Measurements from ENCODE around the gene SLC35E2B. TPM values are rescaled to one million over a fixed set of nuclear protein-coding genes. Genes with fewer than 3 reads are reported as not detected.

Gene SLC35E2B
- total RNA-seq, 1 experiment from 2014 or later, result 51.3 TPM

DNA sequence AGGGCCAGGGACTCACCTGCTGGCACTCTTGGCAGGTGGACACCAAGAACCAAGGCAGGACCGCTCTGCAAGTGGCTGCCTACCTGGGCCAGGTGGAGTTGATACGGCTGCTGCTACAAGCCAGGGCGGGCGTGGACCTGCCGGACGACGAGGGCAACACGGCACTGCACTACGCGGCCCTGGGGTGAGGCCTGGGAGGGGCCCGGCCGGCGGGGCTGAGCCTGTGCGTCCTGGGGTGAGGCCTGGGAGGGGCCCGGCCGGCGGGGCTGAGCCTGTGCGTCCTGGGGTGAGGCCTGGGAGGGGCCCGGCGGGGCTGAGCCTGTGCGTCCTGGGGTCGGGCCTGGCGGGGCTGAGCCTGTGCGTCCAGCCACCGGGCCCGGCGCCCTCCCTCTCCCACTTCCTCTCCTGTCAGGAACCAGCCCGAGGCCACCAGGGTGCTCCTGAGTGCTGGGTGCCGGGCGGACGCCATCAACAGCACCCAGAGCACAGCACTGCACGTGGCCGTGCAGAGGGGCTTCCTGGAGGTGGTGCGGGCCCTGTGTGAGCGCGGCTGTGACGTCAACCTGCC is 65.2 kb downstream of the SLC35E2B start:
- TF ChIP-seq, protein P1, sequence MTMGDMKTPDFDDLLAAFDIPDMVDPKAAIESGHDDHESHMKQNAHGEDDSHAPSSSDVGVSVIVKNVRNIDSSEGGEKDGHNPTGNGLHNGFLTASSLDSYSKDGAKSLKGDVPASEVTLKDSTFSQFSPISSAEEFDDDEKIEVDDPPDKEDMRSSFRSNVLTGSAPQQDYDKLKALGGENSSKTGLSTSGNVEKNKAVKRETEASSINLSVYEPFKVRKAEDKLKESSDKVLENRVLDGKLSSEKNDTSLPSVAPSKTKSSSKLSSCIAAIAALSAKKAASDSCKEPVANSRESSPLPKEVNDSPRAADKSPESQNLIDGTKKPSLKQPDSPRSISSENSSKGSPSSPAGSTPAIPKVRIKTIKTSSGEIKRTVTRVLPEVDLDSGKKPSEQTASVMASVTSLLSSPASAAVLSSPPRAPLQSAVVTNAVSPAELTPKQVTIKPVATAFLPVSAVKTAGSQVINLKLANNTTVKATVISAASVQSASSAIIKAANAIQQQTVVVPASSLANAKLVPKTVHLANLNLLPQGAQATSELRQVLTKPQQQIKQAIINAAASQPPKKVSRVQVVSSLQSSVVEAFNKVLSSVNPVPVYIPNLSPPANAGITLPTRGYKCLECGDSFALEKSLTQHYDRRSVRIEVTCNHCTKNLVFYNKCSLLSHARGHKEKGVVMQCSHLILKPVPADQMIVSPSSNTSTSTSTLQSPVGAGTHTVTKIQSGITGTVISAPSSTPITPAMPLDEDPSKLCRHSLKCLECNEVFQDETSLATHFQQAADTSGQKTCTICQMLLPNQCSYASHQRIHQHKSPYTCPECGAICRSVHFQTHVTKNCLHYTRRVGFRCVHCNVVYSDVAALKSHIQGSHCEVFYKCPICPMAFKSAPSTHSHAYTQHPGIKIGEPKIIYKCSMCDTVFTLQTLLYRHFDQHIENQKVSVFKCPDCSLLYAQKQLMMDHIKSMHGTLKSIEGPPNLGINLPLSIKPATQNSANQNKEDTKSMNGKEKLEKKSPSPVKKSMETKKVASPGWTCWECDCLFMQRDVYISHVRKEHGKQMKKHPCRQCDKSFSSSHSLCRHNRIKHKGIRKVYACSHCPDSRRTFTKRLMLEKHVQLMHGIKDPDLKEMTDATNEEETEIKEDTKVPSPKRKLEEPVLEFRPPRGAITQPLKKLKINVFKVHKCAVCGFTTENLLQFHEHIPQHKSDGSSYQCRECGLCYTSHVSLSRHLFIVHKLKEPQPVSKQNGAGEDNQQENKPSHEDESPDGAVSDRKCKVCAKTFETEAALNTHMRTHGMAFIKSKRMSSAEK (CRISPR knock-in tag; IDR thresholded peaks at IDR 0.05; ENCODE audit: borderline replicate concordance), result no peak
- TF ChIP-seq MYBL2 (CRISPR knock-in tag; IDR thresholded peaks at IDR 0.05) (no peak), SOX15 (CRISPR knock-in tag; IDR thresholded peaks at IDR 0.05) (no peak), ZNF138 (CRISPR knock-in tag; conservative IDR thresholded peaks at IDR 0.05) (no peak), OVOL2 (CRISPR knock-in tag; IDR thresholded peaks at IDR 0.05; ENCODE audit: borderline replicate concordance) (no peak), NR3C1 (CRISPR knock-in tag; conservative IDR thresholded peaks at IDR 0.05; ENCODE audit: low read depth) (no peak), TP53 (CRISPR knock-in tag; IDR thresholded peaks at IDR 0.05) (no peak), SMAD3 (CRISPR knock-in tag; IDR thresholded peaks at IDR 0.05; ENCODE audit: borderline replicate concordance) (no peak), ZNF263 (CRISPR knock-in tag; IDR thresholded peaks at IDR 0.05; ENCODE audit: low read depth) (no peak)
- TF ChIP-seq, protein P2, sequence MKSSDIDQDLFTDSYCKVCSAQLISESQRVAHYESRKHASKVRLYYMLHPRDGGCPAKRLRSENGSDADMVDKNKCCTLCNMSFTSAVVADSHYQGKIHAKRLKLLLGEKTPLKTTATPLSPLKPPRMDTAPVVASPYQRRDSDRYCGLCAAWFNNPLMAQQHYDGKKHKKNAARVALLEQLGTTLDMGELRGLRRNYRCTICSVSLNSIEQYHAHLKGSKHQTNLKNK (CRISPR knock-in tag; IDR thresholded peaks at IDR 0.05), result no peak
- H3K4me3 Mint-ChIP-seq, result no peak overlapping the region
- ChIA-PET CTCF (interaction anchor here (1.6 kb wide), 1 partner anchor 39 kb away, joined by 6 read pairs; no protein-coding TSS in a partner anchor), POLR2A (no interaction called here)
- H3K4me1 Mint-ChIP-seq, result peaks cover 2% of the 10 kb centered on the region; the same call in 1 of the 2 replicates
- no peak overlapping the region for H3K27ac Mint-ChIP-seq
- H3K9me3 Mint-ChIP-seq, result no peaks in the 10 kb centered on the region
- no peak for ATAC-seq
- H3K27me3 Mint-ChIP-seq (ENCODE audit: low read depth), result peaks cover 6% of the 10 kb centered on the region
- H3K36me3 Mint-ChIP-seq, result no peaks in the 10 kb centered on the region
- DNase-seq (ENCODE audit: low spot score), result no peak

DNA sequence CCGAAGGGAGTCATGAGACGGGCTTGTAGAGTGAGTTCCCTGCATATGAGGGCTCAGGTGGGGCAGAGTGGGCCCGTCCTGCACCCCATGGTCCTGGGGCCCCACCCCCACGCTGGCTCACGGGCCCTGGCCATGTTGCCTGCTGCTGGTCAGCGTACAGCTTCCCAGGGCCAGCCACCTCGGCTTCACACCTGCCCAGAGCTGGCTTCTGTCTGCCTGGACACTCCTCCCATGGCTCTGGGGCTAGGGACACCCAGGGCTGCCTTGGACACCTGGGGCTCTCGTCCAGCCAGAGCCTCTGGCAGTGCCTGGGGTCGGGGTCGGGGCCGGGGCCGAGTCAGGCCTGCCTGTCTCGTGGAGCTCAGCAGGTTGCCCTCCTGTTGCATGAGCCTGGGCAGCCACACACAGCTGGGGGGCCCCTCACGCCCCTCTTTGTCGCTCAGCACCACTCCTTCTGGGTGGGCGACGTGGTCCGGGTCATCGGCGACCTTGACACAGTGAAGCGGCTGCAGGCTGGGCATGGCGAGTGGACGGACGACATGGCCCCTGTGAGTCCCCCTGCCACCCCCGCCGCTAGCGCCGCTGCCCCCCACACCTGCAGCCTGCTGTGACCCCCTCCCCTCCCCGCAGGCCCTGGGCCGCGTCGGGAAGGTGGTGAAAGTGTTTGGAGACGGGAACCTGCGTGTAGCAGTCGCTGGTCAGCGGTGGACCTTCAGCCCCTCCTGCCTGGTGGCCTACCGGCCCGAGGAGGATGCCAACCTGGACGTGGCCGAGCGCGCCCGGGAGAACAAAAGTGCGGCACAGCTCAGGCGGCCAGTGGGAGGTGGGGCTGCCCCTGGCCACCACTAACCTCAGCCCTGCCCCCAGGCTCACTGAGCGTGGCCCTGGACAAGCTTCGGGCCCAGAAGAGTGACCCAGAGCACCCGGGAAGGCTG is 66.1 kb downstream of the SLC35E2B start:
- ChIA-PET CTCF (interaction anchor here (0.8 kb wide), 1 partner anchor 11 kb away, joined by 3 read pairs; the partner anchor contains the start of gene MIB2), POLR2A (no interaction called here)
- Mint-ChIP-seq H3K27ac (no peak overlapping the region), H3K9me3 (no peaks in the 10 kb centered on the region), H3K27me3 (ENCODE audit: low read depth) (peaks cover 3% of the 10 kb centered on the region), H3K4me1 (peaks cover 2% of the 10 kb centered on the region; the same call in 1 of the 2 replicates), H3K36me3 (no peaks in the 10 kb centered on the region), H3K4me3 (no peak overlapping the region)
- DNase-seq (ENCODE audit: low spot score) (no peak), ATAC-seq (no peak)
- TF ChIP-seq NR2C2 (CRISPR knock-in tag; IDR thresholded peaks at IDR 0.05) (no peak), PRRX2 (CRISPR knock-in tag; IDR thresholded peaks at IDR 0.05) (no peak), HMGA2 (CRISPR knock-in tag; IDR thresholded peaks at IDR 0.05) (no peak), MXD4 (CRISPR knock-in tag; IDR thresholded peaks at IDR 0.05; ENCODE audit: borderline replicate concordance) (no peak), ATF1 (CRISPR knock-in tag; IDR thresholded peaks at IDR 0.05) (no peak), ZNF396 (CRISPR knock-in tag; IDR thresholded peaks at IDR 0.05; ENCODE audit: borderline replicate concordance) (no peak)
- TF ChIP-seq, protein P3, sequence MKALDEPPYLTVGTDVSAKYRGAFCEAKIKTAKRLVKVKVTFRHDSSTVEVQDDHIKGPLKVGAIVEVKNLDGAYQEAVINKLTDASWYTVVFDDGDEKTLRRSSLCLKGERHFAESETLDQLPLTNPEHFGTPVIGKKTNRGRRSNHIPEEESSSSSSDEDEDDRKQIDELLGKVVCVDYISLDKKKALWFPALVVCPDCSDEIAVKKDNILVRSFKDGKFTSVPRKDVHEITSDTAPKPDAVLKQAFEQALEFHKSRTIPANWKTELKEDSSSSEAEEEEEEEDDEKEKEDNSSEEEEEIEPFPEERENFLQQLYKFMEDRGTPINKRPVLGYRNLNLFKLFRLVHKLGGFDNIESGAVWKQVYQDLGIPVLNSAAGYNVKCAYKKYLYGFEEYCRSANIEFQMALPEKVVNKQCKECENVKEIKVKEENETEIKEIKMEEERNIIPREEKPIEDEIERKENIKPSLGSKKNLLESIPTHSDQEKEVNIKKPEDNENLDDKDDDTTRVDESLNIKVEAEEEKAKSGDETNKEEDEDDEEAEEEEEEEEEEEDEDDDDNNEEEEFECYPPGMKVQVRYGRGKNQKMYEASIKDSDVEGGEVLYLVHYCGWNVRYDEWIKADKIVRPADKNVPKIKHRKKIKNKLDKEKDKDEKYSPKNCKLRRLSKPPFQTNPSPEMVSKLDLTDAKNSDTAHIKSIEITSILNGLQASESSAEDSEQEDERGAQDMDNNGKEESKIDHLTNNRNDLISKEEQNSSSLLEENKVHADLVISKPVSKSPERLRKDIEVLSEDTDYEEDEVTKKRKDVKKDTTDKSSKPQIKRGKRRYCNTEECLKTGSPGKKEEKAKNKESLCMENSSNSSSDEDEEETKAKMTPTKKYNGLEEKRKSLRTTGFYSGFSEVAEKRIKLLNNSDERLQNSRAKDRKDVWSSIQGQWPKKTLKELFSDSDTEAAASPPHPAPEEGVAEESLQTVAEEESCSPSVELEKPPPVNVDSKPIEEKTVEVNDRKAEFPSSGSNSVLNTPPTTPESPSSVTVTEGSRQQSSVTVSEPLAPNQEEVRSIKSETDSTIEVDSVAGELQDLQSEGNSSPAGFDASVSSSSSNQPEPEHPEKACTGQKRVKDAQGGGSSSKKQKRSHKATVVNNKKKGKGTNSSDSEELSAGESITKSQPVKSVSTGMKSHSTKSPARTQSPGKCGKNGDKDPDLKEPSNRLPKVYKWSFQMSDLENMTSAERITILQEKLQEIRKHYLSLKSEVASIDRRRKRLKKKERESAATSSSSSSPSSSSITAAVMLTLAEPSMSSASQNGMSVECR (CRISPR knock-in tag; IDR thresholded peaks at IDR 0.05; ENCODE audit: borderline replicate concordance), result no peak
- TF ChIP-seq, protein P4, sequence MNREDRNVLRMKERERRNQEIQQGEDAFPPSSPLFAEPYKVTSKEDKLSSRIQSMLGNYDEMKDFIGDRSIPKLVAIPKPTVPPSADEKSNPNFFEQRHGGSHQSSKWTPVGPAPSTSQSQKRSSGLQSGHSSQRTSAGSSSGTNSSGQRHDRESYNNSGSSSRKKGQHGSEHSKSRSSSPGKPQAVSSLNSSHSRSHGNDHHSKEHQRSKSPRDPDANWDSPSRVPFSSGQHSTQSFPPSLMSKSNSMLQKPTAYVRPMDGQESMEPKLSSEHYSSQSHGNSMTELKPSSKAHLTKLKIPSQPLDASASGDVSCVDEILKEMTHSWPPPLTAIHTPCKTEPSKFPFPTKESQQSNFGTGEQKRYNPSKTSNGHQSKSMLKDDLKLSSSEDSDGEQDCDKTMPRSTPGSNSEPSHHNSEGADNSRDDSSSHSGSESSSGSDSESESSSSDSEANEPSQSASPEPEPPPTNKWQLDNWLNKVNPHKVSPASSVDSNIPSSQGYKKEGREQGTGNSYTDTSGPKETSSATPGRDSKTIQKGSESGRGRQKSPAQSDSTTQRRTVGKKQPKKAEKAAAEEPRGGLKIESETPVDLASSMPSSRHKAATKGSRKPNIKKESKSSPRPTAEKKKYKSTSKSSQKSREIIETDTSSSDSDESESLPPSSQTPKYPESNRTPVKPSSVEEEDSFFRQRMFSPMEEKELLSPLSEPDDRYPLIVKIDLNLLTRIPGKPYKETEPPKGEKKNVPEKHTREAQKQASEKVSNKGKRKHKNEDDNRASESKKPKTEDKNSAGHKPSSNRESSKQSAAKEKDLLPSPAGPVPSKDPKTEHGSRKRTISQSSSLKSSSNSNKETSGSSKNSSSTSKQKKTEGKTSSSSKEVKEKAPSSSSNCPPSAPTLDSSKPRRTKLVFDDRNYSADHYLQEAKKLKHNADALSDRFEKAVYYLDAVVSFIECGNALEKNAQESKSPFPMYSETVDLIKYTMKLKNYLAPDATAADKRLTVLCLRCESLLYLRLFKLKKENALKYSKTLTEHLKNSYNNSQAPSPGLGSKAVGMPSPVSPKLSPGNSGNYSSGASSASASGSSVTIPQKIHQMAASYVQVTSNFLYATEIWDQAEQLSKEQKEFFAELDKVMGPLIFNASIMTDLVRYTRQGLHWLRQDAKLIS (CRISPR knock-in tag; IDR thresholded peaks at IDR 0.05; ENCODE audit: borderline replicate concordance), result no peak
- TF ChIP-seq, protein P5, sequence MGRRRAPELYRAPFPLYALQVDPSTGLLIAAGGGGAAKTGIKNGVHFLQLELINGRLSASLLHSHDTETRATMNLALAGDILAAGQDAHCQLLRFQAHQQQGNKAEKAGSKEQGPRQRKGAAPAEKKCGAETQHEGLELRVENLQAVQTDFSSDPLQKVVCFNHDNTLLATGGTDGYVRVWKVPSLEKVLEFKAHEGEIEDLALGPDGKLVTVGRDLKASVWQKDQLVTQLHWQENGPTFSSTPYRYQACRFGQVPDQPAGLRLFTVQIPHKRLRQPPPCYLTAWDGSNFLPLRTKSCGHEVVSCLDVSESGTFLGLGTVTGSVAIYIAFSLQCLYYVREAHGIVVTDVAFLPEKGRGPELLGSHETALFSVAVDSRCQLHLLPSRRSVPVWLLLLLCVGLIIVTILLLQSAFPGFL (CRISPR knock-in tag; IDR thresholded peaks at IDR 0.05; ENCODE audit: borderline replicate concordance), result no peak
